ENCODE measurements around the gene POLK.

GRCh38 chr5:75538211-75538610, 26.5 kb downstream of the POLK start:
- TF ChIP-seq SIN3A (IDR thresholded peaks at IDR 0.05; ENCODE audit: borderline replicate concordance, insufficient read depth, low read length) (no peak), TAF1 (IDR thresholded peaks at IDR 0.05; ENCODE audit: borderline replicate concordance, insufficient read depth, low read length) (no peak), REST (IDR thresholded peaks at IDR 0.05; ENCODE audit: insufficient read depth in 1 of 2, low read depth in 2 of 2, low read length in 2 of 2) (no peak), POLR2AphosphoS5 (IDR thresholded peaks at IDR 0.05; ENCODE audit: low read depth, low read length) (no peak)

Data from PFSK-1 (cell line).